WERI-Rb-1 (cell line): ENCODE results near the gene GRK3.

ENCODE experiments used
- DNase-seq: peaks from one replicate; pipeline ENCODE4 v3.0.0-alpha.2; 2020
- H3K27ac ChIP-seq: fragments of 250-450 bp; sonication (Bioruptor Pico); 2 replicates; pipeline ENCODE4 v1.5.1; 2020; ENCODE audit warnings: mild to moderate bottlenecking, moderate library complexity
- H3K27me3 ChIP-seq: fragments of 250-450 bp; sonication (Bioruptor Pico); 2 replicates; pipeline ENCODE4 v1.5.1; 2021; ENCODE audit warnings: mild to moderate bottlenecking, low read depth, moderate library complexity; ENCODE audit not compliant: insufficient read depth, severe bottlenecking
- H3K36me3 ChIP-seq: fragments of 250-450 bp; sonication (Bioruptor Pico); 2 replicates; pipeline ENCODE4 v1.5.1; 2020; ENCODE audit warnings: mild to moderate bottlenecking, moderate library complexity
- H3K4me3 ChIP-seq: 2 replicates; pipeline ENCODE4 v1.5.1; 2011; ENCODE audit warnings: low read depth, mild to moderate bottlenecking, control low read depth, low read length
- H3K9me3 ChIP-seq: fragments of 250-450 bp; sonication (Bioruptor Pico); 2 replicates; pipeline ENCODE4 v1.5.1; 2021; ENCODE audit warnings: mild to moderate bottlenecking, moderate library complexity; ENCODE audit not compliant: severe bottlenecking
- CTCF ChIP-seq: IDR thresholded peaks from 2 replicates; pipeline ENCODE4 v1.5.1; 2011; ENCODE audit warnings: low read depth, mild to moderate bottlenecking, control low read depth, inconsistent platforms, low read length

The GRK3 gene

GRCh38 chr22:25637032-25637431 is 72.6 kb downstream of the GRK3 start:
- no peaks in the 10 kb centered on the region for H3K27me3 ChIP-seq
- H3K9me3 ChIP-seq, result no peaks in the 10 kb centered on the region
- no peak overlapping the region for H3K27ac ChIP-seq
- TF ChIP-seq CTCF, result no peak
- H3K4me3 ChIP-seq, result no peak overlapping the region
- peaks cover 9% of the 10 kb centered on the region for H3K36me3 ChIP-seq
- no peak for DNase-seq

DNA sequence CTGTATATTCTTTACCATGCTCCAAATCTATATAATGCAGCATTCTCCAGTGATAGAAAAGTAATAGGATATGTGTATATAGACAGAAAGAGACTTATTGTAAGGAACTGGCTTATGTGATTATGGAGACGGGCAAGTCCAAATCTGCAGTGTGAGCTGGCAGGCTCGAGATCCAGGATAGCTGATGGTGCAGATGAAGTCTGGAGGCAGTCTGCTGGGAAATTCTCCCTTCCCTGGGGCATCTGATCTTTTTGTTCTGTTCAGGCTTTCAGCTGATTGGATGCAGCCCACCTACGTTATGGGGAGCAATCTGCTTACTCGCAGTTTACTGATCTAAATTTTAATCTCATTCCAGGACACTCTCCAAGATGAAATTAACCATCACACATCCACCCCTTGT is 73.2 kb downstream of the GRK3 start:
- Histone ChIP-seq H3K9me3 (no peaks in the 10 kb centered on the region), H3K27ac (no peak overlapping the region), H3K4me3 (no peak overlapping the region), H3K36me3 (peaks cover 9% of the 10 kb centered on the region), H3K27me3 (no peaks in the 10 kb centered on the region)
- TF ChIP-seq CTCF, result no peak
- no peak for DNase-seq

DNA sequence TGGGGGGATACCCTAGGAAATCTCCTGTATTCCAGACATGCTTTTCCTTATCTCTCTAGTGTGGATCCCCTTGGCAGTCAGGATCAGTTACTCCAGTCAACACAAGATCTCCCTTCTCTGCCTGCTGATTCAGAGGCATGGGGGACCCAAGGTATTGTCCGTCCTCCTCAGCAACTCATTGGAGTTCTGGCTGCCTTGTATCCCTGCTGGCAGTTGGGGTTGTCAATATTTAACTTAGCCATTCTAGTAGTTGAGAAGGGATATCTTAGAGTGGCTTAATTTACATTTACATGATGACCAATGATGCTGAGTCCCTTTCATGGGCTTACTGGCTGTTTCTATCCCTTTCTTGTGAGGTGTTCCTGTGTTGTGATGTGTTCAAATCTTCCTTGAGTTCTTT is 74.2 kb downstream of the GRK3 start:
- DNase-seq, result no peak
- H3K27ac ChIP-seq, result no peak overlapping the region
- no peaks in the 10 kb centered on the region for H3K27me3 ChIP-seq
- H3K4me3 ChIP-seq, result no peak overlapping the region
- peaks cover 9% of the 10 kb centered on the region for H3K36me3 ChIP-seq
- no peaks in the 10 kb centered on the region for H3K9me3 ChIP-seq
- TF ChIP-seq CTCF, result no peak

DNA sequence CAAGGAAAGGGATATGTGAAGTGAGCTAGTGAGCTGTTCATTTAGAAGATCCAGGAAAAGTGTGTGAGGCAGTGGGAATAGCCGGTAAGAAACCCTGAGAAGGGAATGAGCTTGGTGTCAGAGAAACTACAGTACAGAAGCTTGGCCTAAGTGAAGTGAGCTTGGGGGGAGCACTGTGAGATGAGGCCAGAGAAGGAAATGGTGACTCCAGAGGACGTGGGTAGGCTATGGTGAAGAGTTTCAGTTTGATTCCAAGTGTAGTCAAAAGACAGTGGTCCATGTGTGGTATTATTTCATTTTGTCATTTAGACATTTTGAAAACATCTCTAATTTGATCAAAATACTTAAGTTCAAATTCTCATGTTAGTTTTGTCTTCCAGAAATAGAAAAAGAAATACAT is 77.2 kb downstream of the GRK3 start:
- TF ChIP-seq CTCF, result no peak
- no peak overlapping the region for H3K4me3 ChIP-seq
- no peak overlapping the region for H3K27ac ChIP-seq
- H3K9me3 ChIP-seq, result no peaks in the 10 kb centered on the region
- H3K36me3 ChIP-seq, result peaks cover 9% of the 10 kb centered on the region
- DNase-seq, result no peak
- no peaks in the 10 kb centered on the region for H3K27me3 ChIP-seq

DNA sequence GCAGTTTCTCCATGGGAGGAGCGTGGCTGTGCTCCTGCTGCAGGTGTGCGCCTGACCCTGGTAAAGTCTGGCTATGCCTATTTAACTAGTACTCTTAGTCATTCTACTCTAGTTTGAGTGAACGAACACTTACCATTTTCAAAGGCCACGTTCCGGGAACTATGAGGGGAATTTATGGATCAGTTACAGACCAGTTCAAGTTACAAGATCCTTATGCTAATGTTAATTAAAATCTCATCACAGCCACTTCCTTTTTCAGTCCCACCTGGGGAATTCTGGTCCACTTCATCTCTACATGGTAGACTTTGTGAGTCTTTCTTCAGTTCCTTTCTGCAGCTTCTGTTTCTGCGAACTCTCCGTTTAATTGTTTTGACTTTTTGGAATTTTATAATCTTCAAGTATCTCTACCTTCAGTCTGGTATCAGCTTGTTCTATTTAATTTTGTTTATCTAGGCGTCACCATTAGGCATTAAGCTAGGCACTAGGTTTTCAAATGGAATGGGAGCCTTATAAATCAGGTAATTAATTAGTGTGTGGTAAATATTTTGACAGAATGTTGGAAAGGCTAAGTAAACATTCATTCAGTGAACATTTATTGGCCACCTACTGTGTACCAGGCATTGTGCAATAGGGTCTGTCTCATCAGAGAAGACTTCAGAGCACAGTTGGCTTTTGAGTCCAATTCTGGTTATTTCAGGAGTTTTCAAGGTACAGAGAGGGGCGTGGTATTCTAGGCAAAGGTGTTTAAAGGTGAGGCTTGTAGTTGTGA is 78.9 kb downstream of the GRK3 start:
- H3K27me3 ChIP-seq, result no peaks in the 10 kb centered on the region
- peaks cover 3% of the 10 kb centered on the region; the same call in 1 of the 2 replicates for H3K36me3 ChIP-seq
- no peak for DNase-seq
- no peak for TF ChIP-seq CTCF
- H3K27ac ChIP-seq, result no peak overlapping the region
- H3K4me3 ChIP-seq, result no peak overlapping the region
- no peaks in the 10 kb centered on the region for H3K9me3 ChIP-seq

DNA sequence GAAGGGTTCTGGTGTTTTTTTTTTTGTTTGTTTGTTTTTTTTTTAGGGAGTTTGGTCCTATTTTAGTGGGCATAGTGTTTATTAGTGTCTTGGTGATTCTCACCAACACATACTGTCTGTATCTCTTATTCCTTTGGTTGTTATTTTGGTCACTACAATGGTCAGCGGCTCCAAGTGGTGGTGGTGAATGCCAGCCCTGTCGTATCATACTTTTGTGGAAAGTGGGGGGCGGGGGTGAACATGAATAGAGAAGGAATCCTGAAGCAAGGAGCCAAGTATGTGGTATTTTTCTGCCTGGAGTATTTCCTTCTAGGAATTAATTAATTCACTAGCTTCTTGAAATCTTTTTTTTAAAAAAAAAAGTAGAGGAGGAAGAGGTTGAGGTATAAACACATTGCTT is 79.6 kb downstream of the GRK3 start:
- no peak for DNase-seq
- TF ChIP-seq CTCF, result no peak
- Histone ChIP-seq H3K36me3 (no peaks in the 10 kb centered on the region; the same call in 1 of the 2 replicates), H3K9me3 (no peaks in the 10 kb centered on the region), H3K4me3 (no peak overlapping the region), H3K27me3 (no peaks in the 10 kb centered on the region), H3K27ac (no peak overlapping the region)
